Astrocyte (in vitro differentiated cells and primary cell): Measurements from ENCODE around the gene TMEM272. TPM values are rescaled to one million over a fixed set of nuclear protein-coding genes. Genes with fewer than 3 reads are reported as not detected.

ENCODE experiments used
- DNase-seq: peaks from one replicate; pipeline ENCODE4 v3.0.0-alpha.2; 2010; ENCODE audit warnings: low read depth
- FAIRE-seq: peaks from 2 replicates; lab custom pipeline; 2011; peaks lifted over from hg19 to GRCh38; lab: Jason Lieb, UNC
- H2AFZ ChIP-seq: 2 replicates; pipeline ENCODE4 v1.6.0; 2012; ENCODE audit warnings: low read depth, low read length, inconsistent platforms
- H3K27ac ChIP-seq: 2 replicates; pipeline ENCODE4 v1.5.1; 2011; ENCODE audit warnings: low read depth, low read length, inconsistent platforms
- H3K27me3 ChIP-seq: 2 replicates; pipeline ENCODE4 v1.6.0; 2011; ENCODE audit warnings: low read length, inconsistent platforms; ENCODE audit not compliant: insufficient read depth
- H3K36me3 ChIP-seq: 2 replicates; pipeline ENCODE4 v1.5.1; 2011; ENCODE audit warnings: low read length, inconsistent platforms; ENCODE audit not compliant: insufficient read depth
- H3K4me1 ChIP-seq: 2 replicates; pipeline ENCODE4 v1.5.1; 2011; ENCODE audit warnings: low read length, inconsistent platforms; ENCODE audit not compliant: insufficient read depth
- H3K4me2 ChIP-seq: 2 replicates; pipeline ENCODE4 v1.6.0; 2012; ENCODE audit warnings: low read length, inconsistent platforms
- H3K4me3 ChIP-seq: 2 replicates; pipeline ENCODE4 v1.5.1; 2011; ENCODE audit warnings: low read depth, mild to moderate bottlenecking, low read length, inconsistent platforms; ENCODE audit not compliant: insufficient read depth
- H3K79me2 ChIP-seq: 2 replicates; pipeline ENCODE4 v1.6.0; 2012; ENCODE audit warnings: mild to moderate bottlenecking, low read length, inconsistent platforms; ENCODE audit not compliant: insufficient read depth
- H3K9ac ChIP-seq: 2 replicates; pipeline ENCODE4 v1.6.0; 2012; ENCODE audit warnings: mild to moderate bottlenecking, low read length, inconsistent platforms
- H3K9me3 ChIP-seq: 2 replicates; pipeline ENCODE4 v1.5.1; 2012; ENCODE audit warnings: low read depth, mild to moderate bottlenecking, low read length, inconsistent platforms; ENCODE audit not compliant: insufficient read depth
- H4K20me1 ChIP-seq: 2 replicates; pipeline ENCODE4 v1.6.0; 2012; ENCODE audit warnings: low read length, inconsistent platforms; ENCODE audit not compliant: insufficient read depth
- H3K27ac Mint-ChIP-seq: one replicate; pipeline ENCODE4 v1.8.0; 2021; ENCODE audit warnings: mild to moderate bottlenecking, mixed read lengths; ENCODE audit not compliant: unreplicated experiment
- H3K27me3 Mint-ChIP-seq: one replicate; pipeline ENCODE4 v1.8.0; 2021; ENCODE audit warnings: low read depth, mixed read lengths; ENCODE audit not compliant: unreplicated experiment
- H3K36me3 Mint-ChIP-seq: one replicate; pipeline ENCODE4 v1.8.0; 2021; ENCODE audit warnings: low read depth, mixed read lengths; ENCODE audit not compliant: unreplicated experiment
- H3K4me1 Mint-ChIP-seq: one replicate; pipeline ENCODE4 v1.8.0; 2021; ENCODE audit warnings: low read depth, mixed read lengths; ENCODE audit not compliant: unreplicated experiment
- H3K4me3 Mint-ChIP-seq: one replicate; pipeline ENCODE4 v1.8.0; 2021; ENCODE audit warnings: mild to moderate bottlenecking, moderate library complexity, mixed read lengths; ENCODE audit not compliant: unreplicated experiment
- H3K9me3 Mint-ChIP-seq: one replicate; pipeline ENCODE4 v1.8.0; 2021; ENCODE audit warnings: mild to moderate bottlenecking, mixed read lengths; ENCODE audit not compliant: unreplicated experiment
- CTCF ChIP-seq: IDR thresholded peaks from 2 replicates; pipeline ENCODE4 v1.5.1; 2011; ENCODE audit warnings: low read depth, mild to moderate bottlenecking, inconsistent platforms, low read length, moderate library complexity; ENCODE audit not compliant: insufficient read depth
- EZH2 ChIP-seq: IDR thresholded peaks from 2 replicates; pipeline ENCODE4 v1.6.1; 2012; ENCODE audit warnings: mild to moderate bottlenecking, low read length, inconsistent platforms; ENCODE audit not compliant: insufficient read depth
- total RNA-seq: library from RNA; stranded (reverse); gene quantifications from 2 replicates; pipeline ENCODE4 v1.2.1, GENCODE V29; 2021

The TMEM272 gene
- total RNA-seq, 1 donor from 2014 or later: 0.05 TPM

DNA sequence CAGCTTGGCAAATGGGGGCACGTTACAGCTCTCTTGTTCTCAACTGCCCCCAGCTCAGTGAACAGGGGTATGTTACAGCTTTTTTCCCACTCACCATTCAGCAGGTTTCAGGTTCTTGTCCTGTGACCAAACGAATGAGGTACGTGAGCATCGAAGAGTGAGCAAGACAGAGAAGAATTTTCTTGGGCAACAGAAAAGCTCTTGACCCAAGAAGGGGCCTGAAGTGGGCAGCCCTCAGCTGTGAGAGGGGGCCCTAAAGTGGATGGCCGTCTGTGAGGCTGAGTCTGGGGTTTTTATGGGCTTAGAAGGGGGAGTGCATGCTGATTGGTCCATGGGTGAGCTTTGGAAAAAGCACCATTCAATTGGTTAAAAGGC, 38.2 kb upstream of the TMEM272 start:
- H3K9me3 Mint-ChIP-seq: peaks cover 4% of the 10 kb centered on the region
- Histone ChIP-seq H3K9ac (no peak overlapping the region), H3K4me3 (no peak overlapping the region), H3K79me2 (no peaks in the 10 kb centered on the region), H3K4me1 (no peaks in the 10 kb centered on the region), H3K4me2 (no peak overlapping the region), H3K9me3 (no peaks in the 10 kb centered on the region), H4K20me1 (no peaks in the 10 kb centered on the region), H2AFZ (no peak overlapping the region), H3K27me3 (no peaks in the 10 kb centered on the region), H3K27ac (no peak overlapping the region), H3K36me3 (no peaks in the 10 kb centered on the region)
- H3K27ac Mint-ChIP-seq: no peak overlapping the region
- DNase-seq (no peak), FAIRE-seq (no peak)
- no peaks in the 10 kb centered on the region for H3K27me3 Mint-ChIP-seq
- no peak overlapping the region for H3K4me3 Mint-ChIP-seq
- peaks cover 9% of the 10 kb centered on the region for H3K4me1 Mint-ChIP-seq
- TF ChIP-seq CTCF (no peak), EZH2 (no peak)
- no peaks in the 10 kb centered on the region for H3K36me3 Mint-ChIP-seq

GRCh38 chr13:51882570-51883225, 37.7 kb upstream of the TMEM272 start:
- Mint-ChIP-seq H3K36me3 (no peaks in the 10 kb centered on the region), H3K4me1 (peaks cover 9% of the 10 kb centered on the region), H3K27me3 (no peaks in the 10 kb centered on the region), H3K27ac (no peak overlapping the region), H3K4me3 (no peak overlapping the region), H3K9me3 (peaks cover 4% of the 10 kb centered on the region)
- FAIRE-seq (no peak), DNase-seq (no peak)
- no peaks in the 10 kb centered on the region for H3K27me3 ChIP-seq
- H3K79me2 ChIP-seq: no peaks in the 10 kb centered on the region
- H3K9ac ChIP-seq: no peak overlapping the region
- H4K20me1 ChIP-seq: no peaks in the 10 kb centered on the region
- no peak for TF ChIP-seq CTCF
- no peak for TF ChIP-seq EZH2
- H3K4me3 ChIP-seq: no peak overlapping the region
- H3K36me3 ChIP-seq: no peaks in the 10 kb centered on the region
- H3K9me3 ChIP-seq: no peaks in the 10 kb centered on the region
- no peak overlapping the region for H2AFZ ChIP-seq
- H3K4me2 ChIP-seq: no peak overlapping the region
- no peak overlapping the region for H3K27ac ChIP-seq
- H3K4me1 ChIP-seq: no peaks in the 10 kb centered on the region

DNA sequence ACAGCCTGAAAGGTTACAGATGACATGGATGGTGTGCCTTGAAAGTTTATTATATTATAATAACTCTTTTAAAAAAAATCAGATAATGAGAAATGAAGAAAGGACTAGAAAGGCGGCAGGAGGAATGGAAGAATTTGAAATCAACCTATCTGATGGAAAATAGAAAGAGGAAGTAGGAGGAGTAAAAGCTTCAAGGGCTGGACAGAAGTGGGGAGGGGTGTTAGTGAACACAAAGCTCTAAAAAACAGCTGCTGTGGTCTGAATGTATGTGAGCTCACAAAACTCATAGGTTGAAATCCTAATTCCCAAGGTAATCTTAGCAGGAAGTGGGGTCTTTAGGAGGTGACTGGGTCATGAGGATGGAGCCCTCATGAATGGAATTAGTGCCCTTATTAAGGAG, 36.3 kb upstream of the TMEM272 start:
- Mint-ChIP-seq H3K4me3 (no peak overlapping the region), H3K36me3 (no peaks in the 10 kb centered on the region), H3K27me3 (peaks cover 2% of the 10 kb centered on the region), H3K9me3 (peaks cover 4% of the 10 kb centered on the region), H3K4me1 (peaks cover 3% of the 10 kb centered on the region), H3K27ac (no peak overlapping the region)
- H3K4me1 ChIP-seq: no peaks in the 10 kb centered on the region
- H3K27ac ChIP-seq: no peak overlapping the region
- no peak for TF ChIP-seq CTCF
- no peak for TF ChIP-seq EZH2
- no peak overlapping the region for H3K9ac ChIP-seq
- no peak for DNase-seq
- no peaks in the 10 kb centered on the region for H3K79me2 ChIP-seq
- no peak overlapping the region for H3K4me2 ChIP-seq
- no peaks in the 10 kb centered on the region for H3K36me3 ChIP-seq
- H3K4me3 ChIP-seq: no peak overlapping the region
- H3K9me3 ChIP-seq: no peaks in the 10 kb centered on the region
- H3K27me3 ChIP-seq: no peaks in the 10 kb centered on the region
- H2AFZ ChIP-seq: no peak overlapping the region
- H4K20me1 ChIP-seq: no peaks in the 10 kb centered on the region
- no peak for FAIRE-seq
